ENCODE measurements around the gene DNAJC5. TPM values are rescaled to one million over a fixed set of nuclear protein-coding genes. Genes with fewer than 3 reads are reported as not detected.
"Not testable (repeated sequence)": the region's sequence is repeated elsewhere in the genome, so short reads cannot be mapped to it uniquely, and the experiment has no call there.

Gene DNAJC5
- 5.2 TPM for polyA plus RNA-seq

GRCh38 chr20:63894358-63895201, at the start of gene DNAJC5:
DNAJC5 (plus strand) TSS chr20:63895126; CDS start chr20:63928346, 33,220 bp downstream.
- Mint-ChIP-seq H3K4me3 (peak within 1 kb of the TSS; percentile 84 to 96 (median 92)), H3K27ac (peak within 1 kb of the TSS; percentile 93 to 97 (median 95)), H3K9me3 (no peaks in the 10 kb centered on the region), H3K27me3 (no peaks in the 10 kb centered on the region), H3K4me1 (peaks cover 26 to 34% (median 26%) of the 10 kb centered on the region in 3 donors), H3K36me3 (no peaks in the 10 kb centered on the region)

GRCh38 chr20:63846128-63846771, 48.7 kb upstream of the DNAJC5 start:
- Mint-ChIP-seq H3K4me1 (peaks cover 7 to 12% (median 11%) of the 10 kb centered on the region in 3 donors), H3K27ac (peak overlapping the region in 1 of 3 donors; percentile 31), H3K4me3 (peak overlapping the region in 1 of 4 donors; percentile 43), H3K9me3 (no peaks in the 10 kb centered on the region), H3K36me3 (peaks cover 2% of the 10 kb centered on the region), H3K27me3 (peaks cover 43% of the 10 kb centered on the region)

GRCh38 chr20:63846888-63847236, 48.1 kb upstream of the DNAJC5 start:
- Mint-ChIP-seq H3K4me1 (peaks cover 7 to 11% (median 11%) of the 10 kb centered on the region in 3 donors), H3K27ac (no peak overlapping the region), H3K27me3 (peaks cover 47% of the 10 kb centered on the region), H3K4me3 (no peak overlapping the region), H3K36me3 (peaks cover 2% of the 10 kb centered on the region), H3K9me3 (no peaks in the 10 kb centered on the region)

- Mint-ChIP-seq H3K36me3 (peaks cover 2% of the 10 kb centered on the region), H3K27me3 (peaks cover 46% of the 10 kb centered on the region), H3K4me3 (no peak overlapping the region), H3K4me1 (peaks cover 4 to 7% (median 6%) of the 10 kb centered on the region in 3 donors), H3K27ac (no peak overlapping the region), H3K9me3 (no peaks in the 10 kb centered on the region)
Observed at GRCh38 chr20:63847237-63848002, 47.5 kb upstream of the DNAJC5 start.

- Mint-ChIP-seq H3K4me3 (no peak overlapping the region), H3K36me3 (peaks cover 2% of the 10 kb centered on the region), H3K27me3 (peaks cover 43% of the 10 kb centered on the region), H3K27ac (no peak overlapping the region), H3K9me3 (no peaks in the 10 kb centered on the region), H3K4me1 (peaks cover 4 to 7% (median 5%) of the 10 kb centered on the region in 3 donors)
Observed at GRCh38 chr20:63848003-63848911, 46.7 kb upstream of the DNAJC5 start.

GRCh38 chr20:63850689-63851547, 44.0 kb upstream of the DNAJC5 start:
- Mint-ChIP-seq H3K36me3 (peaks cover 2% of the 10 kb centered on the region), H3K27me3 (peaks cover 24% of the 10 kb centered on the region), H3K4me1 (peaks cover 0 to 7% (median 4%) of the 10 kb centered on the region in 3 donors), H3K27ac (peak overlapping the region; percentile 33 to 48 (median 44)), H3K9me3 (no peaks in the 10 kb centered on the region), H3K4me3 (peak overlapping the region in 1 of 4 donors; percentile 61)

GRCh38 chr20:63851548-63851943, 43.4 kb upstream of the DNAJC5 start:
- H3K27ac Mint-ChIP-seq, H3K4me1 Mint-ChIP-seq, H3K4me3 Mint-ChIP-seq, H3K36me3 Mint-ChIP-seq, H3K9me3 Mint-ChIP-seq: not testable (repeated sequence)
- H3K27me3 Mint-ChIP-seq: peaks cover 21% of the 10 kb centered on the region

GRCh38 chr20:63853733-63854068, 41.2 kb upstream of the DNAJC5 start:
- H3K27me3 Mint-ChIP-seq: peaks cover 18% of the 10 kb centered on the region
- H3K9me3 Mint-ChIP-seq, H3K36me3 Mint-ChIP-seq, H3K4me3 Mint-ChIP-seq, H3K27ac Mint-ChIP-seq: not testable (repeated sequence)
- H3K4me1 Mint-ChIP-seq: peaks cover 5 to 16% (median 9%) of the 10 kb centered on the region in 3 donors

- no peak overlapping the region for H3K4me3 Mint-ChIP-seq
- H3K36me3 Mint-ChIP-seq: peaks cover 2% of the 10 kb centered on the region
Observed at GRCh38 chr20:63854069-63854765, 40.7 kb upstream of the DNAJC5 start.

GRCh38 chr20:63854766-63855362, 40.1 kb upstream of the DNAJC5 start:
- Mint-ChIP-seq H3K27me3 (peaks cover 17% of the 10 kb centered on the region), H3K36me3 (peaks cover 2% of the 10 kb centered on the region), H3K4me3 (no peak overlapping the region)

More at GRCh38 chr20:63854069-63854765, 40.7 kb upstream of the DNAJC5 start:
- Mint-ChIP-seq H3K9me3 (no peaks in the 10 kb centered on the region), H3K4me1 (peaks cover 5 to 21% (median 11%) of the 10 kb centered on the region in 3 donors), H3K27me3 (peaks cover 17% of the 10 kb centered on the region), H3K27ac (no peak overlapping the region)

GRCh38 chr20:63855363-63856097, 39.4 kb upstream of the DNAJC5 start:
- H3K4me3 Mint-ChIP-seq: no peak overlapping the region
- peaks cover 5 to 20% (median 9%) of the 10 kb centered on the region in 3 donors for H3K4me1 Mint-ChIP-seq
- H3K27ac Mint-ChIP-seq: no peak overlapping the region
- H3K9me3 Mint-ChIP-seq: no peaks in the 10 kb centered on the region
- peaks cover 15% of the 10 kb centered on the region for H3K27me3 Mint-ChIP-seq
- H3K36me3 Mint-ChIP-seq: peaks cover 2% of the 10 kb centered on the region

More at GRCh38 chr20:63854766-63855362, 40.1 kb upstream of the DNAJC5 start:
- Mint-ChIP-seq H3K4me1 (peaks cover 5 to 21% (median 11%) of the 10 kb centered on the region in 3 donors), H3K9me3 (no peaks in the 10 kb centered on the region), H3K27ac (no peak overlapping the region)

GRCh38 chr20:63856098-63856511, 38.8 kb upstream of the DNAJC5 start:
- H3K36me3 Mint-ChIP-seq: peaks cover 1% of the 10 kb centered on the region
- no peaks in the 10 kb centered on the region for H3K9me3 Mint-ChIP-seq
- H3K27me3 Mint-ChIP-seq: peaks cover 10% of the 10 kb centered on the region
- peak overlapping the region in 1 of 4 donors; percentile 5 for H3K4me3 Mint-ChIP-seq
- H3K4me1 Mint-ChIP-seq: peaks cover 5 to 16% (median 7%) of the 10 kb centered on the region in 3 donors
- H3K27ac Mint-ChIP-seq: no peak overlapping the region

Data from IgD-negative memory B cell (primary cell).